Thyroid gland (tissue), 4 donors: ENCODE measurements around the gene ALPG. TPM values are rescaled to one million over a fixed set of nuclear protein-coding genes. Genes with fewer than 3 reads are reported as not detected.
"Not testable (repeated sequence)": the region's sequence is repeated elsewhere in the genome, so short reads cannot be mapped to it uniquely, and the experiment has no call there.

Source experiments
- DNase-seq, 2 donors: peaks; one replicate each; pipeline ENCODE4 v3.0.0-alpha.2; 2019
- H3K27ac ChIP-seq, 3 donors: fragments of 200-600 bp; sonication (generic); 1 replicate in 2 of 3; 2 replicates in 1 of 3; pipeline ENCODE4 v1.5.1; 2016 to 2019; ENCODE audit warnings: mild to moderate bottlenecking in 1 of 3, moderate library complexity in 1 of 3
- H3K27me3 ChIP-seq: fragments of 200-600 bp; sonication (generic); one replicate; pipeline ENCODE4 v1.5.1; 2019
- H3K36me3 ChIP-seq, 2 donors: fragments of 200-600 bp; sonication (generic); one replicate each; pipeline ENCODE4 v1.5.1; 2016 to 2019
- H3K4me1 ChIP-seq, 2 donors: fragments of 200-600 bp; sonication (generic); one replicate each; pipeline ENCODE4 v1.5.1; 2017 to 2019
- H3K4me3 ChIP-seq, 3 donors: fragments of 200-600 bp; sonication (generic); replicated peaks in 1 of 3; 1 replicate in 2 of 3; 2 replicates in 1 of 3; pipeline ENCODE4 v1.5.1; 2016; ENCODE audit warnings: mild to moderate bottlenecking in 1 of 3
- H3K9me3 ChIP-seq: fragments of 200-600 bp; sonication (generic); one replicate; pipeline ENCODE4 v1.5.1; 2017
- POLR2A ChIP-seq, 2 donors: fragments of 450-650 bp; IDR thresholded peaks; one replicate each; pipeline ENCODE4 v1.6.1; 2017; ENCODE audit warnings: antibody characterized with exemption in 2 of 2, mild to moderate bottlenecking in 2 of 2, moderate library complexity in 1 of 2
- WGBS, 2 donors: methylation state at CpG; one replicate each; pipeline ENCODE4 v1.1.5; 2017; 5-methylcytosine and 5-hydroxymethylcytosine counted together
- intact Hi-C: fragments of 100-400 bp; cut with DNase I; formaldehyde crosslinking; loops from one replicate; pipeline ENCODE4 v1.15.1; 2023
- total RNA-seq, 4 donors: library from RNA; depleted of rRNA; stranded (reverse); fragments of >200 nt; gene quantifications; one replicate each; pipeline ENCODE4 v1.2.3, GENCODE V29; 2016
- TF ChIP-seq, protein P1 (sequence below), 6 experiments: fragments of 200-600 bp in 3 of 6; fragments of 450-650 bp in 3 of 6; sonication (generic) in 3 of 6; IDR thresholded peaks; one replicate each; pipeline ENCODE4 v1.5.1; 2016 to 2019; ENCODE audit warnings: antibody characterized with exemption in 6 of 6, mild to moderate bottlenecking in 2 of 6, inconsistent platforms in 1 of 6, moderate library complexity in 1 of 6

The ALPG gene
- total RNA-seq, 4 donors from 2014 or later = not detected

DNA sequence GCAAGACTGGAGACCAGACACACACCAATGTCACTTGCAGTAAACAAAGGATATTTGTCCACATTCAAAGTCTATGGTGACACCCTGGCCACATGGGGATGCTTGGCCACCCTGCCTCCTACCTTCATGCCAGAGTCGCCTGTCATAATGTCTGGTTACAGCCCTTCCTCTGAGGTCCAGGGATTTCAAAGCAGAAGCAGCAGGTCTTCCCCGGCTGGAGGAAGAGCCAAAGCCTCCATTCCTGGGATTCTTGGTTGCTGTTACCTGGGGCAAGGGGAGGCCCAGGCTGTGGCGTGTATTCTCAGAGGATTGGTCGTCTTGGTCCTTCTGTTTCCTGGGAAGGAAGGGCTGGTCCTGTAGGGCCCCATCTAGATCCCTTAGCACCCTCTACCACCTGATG is 30.4 kb upstream of the ALPG start:
- 73 to 92% methylated on average over 4 of the region's 4 CpGs for WGBS, 2 donors
- Histone ChIP-seq H3K27ac (no peak overlapping the region), H3K4me1 (no peaks in the 10 kb centered on the region), H3K4me3 (no peak overlapping the region), H3K9me3 (no peaks in the 10 kb centered on the region), H3K27me3 (no peaks in the 10 kb centered on the region), H3K36me3 (no peaks in the 10 kb centered on the region)
- intact Hi-C loops = no loop called here
- DNase-seq = no peak
- no peak for TF ChIP-seq POLR2A (IDR thresholded peaks at IDR 0.05)
- TF ChIP-seq, protein P1, sequence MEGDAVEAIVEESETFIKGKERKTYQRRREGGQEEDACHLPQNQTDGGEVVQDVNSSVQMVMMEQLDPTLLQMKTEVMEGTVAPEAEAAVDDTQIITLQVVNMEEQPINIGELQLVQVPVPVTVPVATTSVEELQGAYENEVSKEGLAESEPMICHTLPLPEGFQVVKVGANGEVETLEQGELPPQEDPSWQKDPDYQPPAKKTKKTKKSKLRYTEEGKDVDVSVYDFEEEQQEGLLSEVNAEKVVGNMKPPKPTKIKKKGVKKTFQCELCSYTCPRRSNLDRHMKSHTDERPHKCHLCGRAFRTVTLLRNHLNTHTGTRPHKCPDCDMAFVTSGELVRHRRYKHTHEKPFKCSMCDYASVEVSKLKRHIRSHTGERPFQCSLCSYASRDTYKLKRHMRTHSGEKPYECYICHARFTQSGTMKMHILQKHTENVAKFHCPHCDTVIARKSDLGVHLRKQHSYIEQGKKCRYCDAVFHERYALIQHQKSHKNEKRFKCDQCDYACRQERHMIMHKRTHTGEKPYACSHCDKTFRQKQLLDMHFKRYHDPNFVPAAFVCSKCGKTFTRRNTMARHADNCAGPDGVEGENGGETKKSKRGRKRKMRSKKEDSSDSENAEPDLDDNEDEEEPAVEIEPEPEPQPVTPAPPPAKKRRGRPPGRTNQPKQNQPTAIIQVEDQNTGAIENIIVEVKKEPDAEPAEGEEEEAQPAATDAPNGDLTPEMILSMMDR (IDR thresholded peaks at IDR 0.05) = no peak

- intact Hi-C loops = no loop called here
- TF ChIP-seq, protein P1 (IDR thresholded peaks at IDR 0.05) = no peak
- no peak for TF ChIP-seq POLR2A (IDR thresholded peaks at IDR 0.05)
- Histone ChIP-seq H3K27ac (no peak overlapping the region), H3K36me3 (no peaks in the 10 kb centered on the region), H3K9me3 (no peaks in the 10 kb centered on the region), H3K4me3 (no peak overlapping the region), H3K4me1 (no peaks in the 10 kb centered on the region), H3K27me3 (no peaks in the 10 kb centered on the region)
- 87 to 91% methylated on average over 7 of the region's 7 CpGs for WGBS, 2 donors
- DNase-seq = no peak
These were observed 29.9 kb upstream of the ALPG start for GRCh38 chr2:232376713-232377112.

- Histone ChIP-seq H3K4me1 (no peaks in the 10 kb centered on the region), H3K4me3 (no peak overlapping the region), H3K9me3 (no peaks in the 10 kb centered on the region), H3K27ac (no peak overlapping the region), H3K27me3 (no peaks in the 10 kb centered on the region), H3K36me3 (no peaks in the 10 kb centered on the region)
- TF ChIP-seq POLR2A (IDR thresholded peaks at IDR 0.05) = no peak
- no peak for DNase-seq
- intact Hi-C loops = no loop called here
- 87 to 96% methylated on average over 7 of the region's 7 CpGs for WGBS, 2 donors
These were observed 29.3 kb upstream of the ALPG start for GRCh38 chr2:232377319-232377718.

DNA sequence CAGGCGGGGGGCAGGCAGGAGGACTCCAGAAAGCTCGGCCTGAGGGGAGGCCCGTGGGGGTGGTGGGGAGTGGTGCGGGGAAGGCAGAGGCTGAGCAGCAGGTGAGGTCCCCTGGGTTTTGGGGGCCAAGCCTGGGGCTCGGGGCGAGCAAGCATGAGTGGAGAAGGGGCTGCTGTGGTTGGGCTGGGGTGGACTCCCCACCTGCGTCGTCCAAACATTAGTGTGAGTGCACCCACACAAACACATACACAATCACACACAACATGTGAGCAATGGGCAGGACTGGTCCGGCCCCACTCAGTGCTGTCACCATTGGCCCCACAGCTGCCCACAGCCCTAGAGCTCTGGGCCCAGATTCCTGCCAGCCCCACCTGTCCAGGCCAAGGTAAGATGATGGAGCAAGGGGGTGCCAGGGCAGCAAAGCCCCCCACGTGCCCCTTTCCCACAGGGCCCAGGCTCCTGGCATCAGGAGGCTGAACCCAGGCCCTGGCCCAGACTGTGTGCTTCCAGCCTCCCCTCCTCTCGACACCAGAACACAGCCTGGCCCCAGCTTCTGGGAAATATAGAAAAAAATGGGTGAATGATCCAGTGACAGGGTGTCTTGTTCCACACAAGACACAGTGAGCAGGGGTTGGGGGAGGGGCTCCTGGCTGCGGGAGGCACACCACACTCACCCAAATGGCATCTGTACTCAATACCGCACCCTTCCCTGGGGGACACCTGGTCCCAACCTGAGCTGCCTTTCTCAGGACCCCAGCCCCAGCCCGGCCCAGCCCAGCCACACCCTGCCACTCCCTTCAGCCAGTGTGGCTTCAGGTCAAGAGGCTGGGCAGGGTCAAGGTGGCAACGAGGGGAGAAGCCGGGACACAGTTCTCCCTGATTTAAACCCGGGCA is 28.6 kb upstream of the ALPG start:
- H3K27ac ChIP-seq = no peak overlapping the region
- no peak for DNase-seq
- 85 to 87% methylated on average over 13 of the region's 17 CpGs for WGBS, 2 donors
- H3K4me3 ChIP-seq = no peak overlapping the region
- no peaks in the 10 kb centered on the region for H3K27me3 ChIP-seq
- H3K4me1 ChIP-seq = no peaks in the 10 kb centered on the region
- no peaks in the 10 kb centered on the region for H3K9me3 ChIP-seq
- no peaks in the 10 kb centered on the region for H3K36me3 ChIP-seq
- no peak for TF ChIP-seq POLR2A (IDR thresholded peaks at IDR 0.05)
- TF ChIP-seq, protein P1 (IDR thresholded peaks at IDR 0.05) = no peak
- intact Hi-C loops = no loop called here

DNA sequence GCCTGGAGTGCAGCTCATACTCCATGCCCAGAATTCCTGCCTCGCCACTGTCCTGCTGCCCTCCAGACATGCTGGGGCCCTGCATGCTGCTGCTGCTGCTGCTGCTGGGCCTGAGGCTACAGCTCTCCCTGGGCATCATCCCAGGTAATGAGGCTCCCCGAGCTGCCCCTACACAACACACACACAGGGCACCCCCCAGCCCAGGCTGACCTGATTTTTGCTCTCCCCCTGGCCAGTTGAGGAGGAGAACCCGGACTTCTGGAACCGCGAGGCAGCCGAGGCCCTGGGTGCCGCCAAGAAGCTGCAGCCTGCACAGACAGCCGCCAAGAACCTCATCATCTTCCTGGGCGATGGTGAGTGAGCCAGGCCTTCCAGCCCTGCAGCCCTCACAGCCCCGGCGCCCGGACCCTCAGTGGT is 27.9 kb upstream of the ALPG start, which contains the start of gene ALPP:
Gene ALPP, plus strand, starts transcription at position 17 of the 417 bp plus-strand sequence. Its CDS starts 52 bp downstream, at position 69.
- H3K27ac ChIP-seq, H3K36me3 ChIP-seq, H3K4me3 ChIP-seq, H3K27me3 ChIP-seq, H3K4me1 ChIP-seq, intact Hi-C loops, DNase-seq, H3K9me3 ChIP-seq: not testable (repeated sequence)
- 86 to 89% methylated on average over 3 to 10 of the region's 12 CpGs for WGBS, 2 donors

GRCh38 chr2:232379610-232380590 is 26.7 kb upstream of the ALPG start:
- H3K36me3 ChIP-seq, H3K9me3 ChIP-seq, H3K4me1 ChIP-seq, intact Hi-C loops, H3K27me3 ChIP-seq, H3K27ac ChIP-seq, DNase-seq, H3K4me3 ChIP-seq: not testable (repeated sequence)
- WGBS, 2 donors = 87 to 92% methylated on average over 28 of the region's 41 CpGs

GRCh38 chr2:232381204-232382031 is 25.2 kb upstream of the ALPG start:
- H3K9me3 ChIP-seq, H3K4me3 ChIP-seq, DNase-seq, H3K4me1 ChIP-seq, intact Hi-C loops, H3K27me3 ChIP-seq, H3K36me3 ChIP-seq, H3K27ac ChIP-seq: not testable (repeated sequence)
- 11 to 17% methylated on average over 13 to 35 of the region's 59 CpGs for WGBS, 2 donors
